Neural progenitor cell (in vitro differentiated cells): ENCODE measurements around the gene PDE3A. TPM values are rescaled to one million over a fixed set of nuclear protein-coding genes. Genes with fewer than 3 reads are reported as not detected.
A peak's percentile ranks its signal among the peaks of the same experiment; 100 is the strongest.

ENCODE experiments used
- DNase-seq: peaks from one replicate; pipeline ENCODE4 v3.0.0-alpha.2; 2016; ENCODE audit warnings: low spot score
- H2AFZ ChIP-seq: fragments of 200-600 bp; sonication (generic); replicated peaks from 2 replicates; pipeline ENCODE4 v1.6.1; 2016; ENCODE audit warnings: antibody characterized with exemption
- H3F3A ChIP-seq: fragments of 200-600 bp; sonication (generic); 2 replicates; pipeline ENCODE4 v1.6.1; 2016; ENCODE audit warnings: antibody characterized with exemption, low read depth
- H3K27ac ChIP-seq: fragments of 200-600 bp; sonication (generic); 2 replicates; pipeline ENCODE4 v1.5.1; 2016; ENCODE audit warnings: mild to moderate bottlenecking
- H3K27me3 ChIP-seq: fragments of 200-600 bp; sonication (generic); 2 replicates; pipeline ENCODE4 v1.6.1; 2016; ENCODE audit warnings: mild to moderate bottlenecking, moderate library complexity
- H3K36me3 ChIP-seq: fragments of 200-600 bp; sonication (generic); 2 replicates; pipeline ENCODE4 v1.5.1; 2016
- H3K4me1 ChIP-seq: fragments of 200-600 bp; sonication (generic); 2 replicates; pipeline ENCODE4 v1.6.1; 2016; ENCODE audit warnings: mixed run types
- H3K4me2 ChIP-seq: fragments of 200-600 bp; sonication (generic); 2 replicates; pipeline ENCODE4 v1.6.1; 2016
- H3K4me3 ChIP-seq: fragments of 200-600 bp; sonication (generic); 2 replicates; pipeline ENCODE4 v1.5.1; 2016
- H3K79me2 ChIP-seq: fragments of 200-600 bp; sonication (generic); 2 replicates; pipeline ENCODE4 v1.6.1; 2016; ENCODE audit warnings: low read depth
- H3K9ac ChIP-seq: fragments of 200-600 bp; sonication (generic); 2 replicates; pipeline ENCODE4 v1.6.1; 2016
- H3K9me3 ChIP-seq: fragments of 200-600 bp; sonication (generic); 2 replicates; pipeline ENCODE4 v1.5.1; 2016; ENCODE audit warnings: low read depth
- H4K20me1 ChIP-seq: fragments of 200-600 bp; sonication (generic); 2 replicates; pipeline ENCODE4 v1.6.1; 2016; ENCODE audit warnings: low read depth
- H3K27ac Mint-ChIP-seq: 3 replicates; pipeline ENCODE4 v1.8.0; 2021; ENCODE audit warnings: mixed read lengths
- H3K27me3 Mint-ChIP-seq: 2 replicates; pipeline ENCODE4 v1.8.0; 2022; ENCODE audit warnings: low read depth, mild to moderate bottlenecking, inconsistent platforms, moderate library complexity, mixed read lengths; ENCODE audit not compliant: insufficient read depth
- H3K36me3 Mint-ChIP-seq: 3 replicates; pipeline ENCODE4 v1.8.0; 2021; ENCODE audit warnings: mixed read lengths
- H3K4me1 Mint-ChIP-seq: 3 replicates; pipeline ENCODE4 v1.8.0; 2021; ENCODE audit warnings: mixed read lengths
- H3K4me3 Mint-ChIP-seq: 3 replicates; pipeline ENCODE4 v1.8.0; 2021; ENCODE audit warnings: mild to moderate bottlenecking, moderate library complexity, mixed read lengths
- H3K9me3 Mint-ChIP-seq: 3 replicates; pipeline ENCODE4 v1.8.0; 2020; ENCODE audit warnings: mixed read lengths
- EZH2 ChIP-seq: fragments of 200-600 bp; sonication (generic); IDR thresholded peaks from 2 replicates; pipeline ENCODE4 v1.6.1; 2017; ENCODE audit warnings: antibody characterized with exemption, mild to moderate bottlenecking, moderate library complexity
- EZH2phosphoT487 ChIP-seq: fragments of 200-600 bp; sonication (generic); IDR thresholded peaks from 2 replicates; pipeline ENCODE4 v1.6.1; 2017; ENCODE audit warnings: antibody characterized with exemption
- total RNA-seq: library from RNA; depleted of rRNA; stranded (reverse); fragments of >200 nt; gene quantifications from 2 replicates; pipeline ENCODE4 v1.2.3, GENCODE V29; 2015; ENCODE audit warnings: low replicate concordance
- TF ChIP-seq, protein P1 (sequence below): fragments of 200-600 bp; sonication (generic); IDR thresholded peaks from 2 replicates; pipeline ENCODE4 v1.5.1; 2017; ENCODE audit warnings: antibody characterized with exemption, mild to moderate bottlenecking

PDE3A gene
- total RNA-seq, 1 donor from 2014 or later = 0.47 TPM

- H3K4me1 ChIP-seq = peaks cover 16% of the 10 kb centered on the region
- no peaks in the 10 kb centered on the region for H3K27me3 ChIP-seq
- H2AFZ ChIP-seq = no peak overlapping the region
- H3F3A ChIP-seq = no peaks in the 10 kb centered on the region
- no peak overlapping the region for H3K4me2 ChIP-seq
- Mint-ChIP-seq H3K4me1 (peaks cover 7% of the 10 kb centered on the region), H3K27me3 (no peaks in the 10 kb centered on the region), H3K27ac (no peak overlapping the region), H3K9me3 (no peaks in the 10 kb centered on the region), H3K36me3 (no peaks in the 10 kb centered on the region), H3K4me3 (no peak overlapping the region)
- TF ChIP-seq EZH2phosphoT487 (no peak), EZH2 (no peak)
- TF ChIP-seq, protein P1, sequence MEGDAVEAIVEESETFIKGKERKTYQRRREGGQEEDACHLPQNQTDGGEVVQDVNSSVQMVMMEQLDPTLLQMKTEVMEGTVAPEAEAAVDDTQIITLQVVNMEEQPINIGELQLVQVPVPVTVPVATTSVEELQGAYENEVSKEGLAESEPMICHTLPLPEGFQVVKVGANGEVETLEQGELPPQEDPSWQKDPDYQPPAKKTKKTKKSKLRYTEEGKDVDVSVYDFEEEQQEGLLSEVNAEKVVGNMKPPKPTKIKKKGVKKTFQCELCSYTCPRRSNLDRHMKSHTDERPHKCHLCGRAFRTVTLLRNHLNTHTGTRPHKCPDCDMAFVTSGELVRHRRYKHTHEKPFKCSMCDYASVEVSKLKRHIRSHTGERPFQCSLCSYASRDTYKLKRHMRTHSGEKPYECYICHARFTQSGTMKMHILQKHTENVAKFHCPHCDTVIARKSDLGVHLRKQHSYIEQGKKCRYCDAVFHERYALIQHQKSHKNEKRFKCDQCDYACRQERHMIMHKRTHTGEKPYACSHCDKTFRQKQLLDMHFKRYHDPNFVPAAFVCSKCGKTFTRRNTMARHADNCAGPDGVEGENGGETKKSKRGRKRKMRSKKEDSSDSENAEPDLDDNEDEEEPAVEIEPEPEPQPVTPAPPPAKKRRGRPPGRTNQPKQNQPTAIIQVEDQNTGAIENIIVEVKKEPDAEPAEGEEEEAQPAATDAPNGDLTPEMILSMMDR = no peak
- H3K4me3 ChIP-seq = no peak overlapping the region
- H3K9me3 ChIP-seq = no peaks in the 10 kb centered on the region
- no peak for DNase-seq
- H3K9ac ChIP-seq = no peak overlapping the region
- H4K20me1 ChIP-seq = no peaks in the 10 kb centered on the region
- H3K27ac ChIP-seq = no peak overlapping the region
- no peaks in the 10 kb centered on the region for H3K36me3 ChIP-seq
- no peaks in the 10 kb centered on the region for H3K79me2 ChIP-seq
Observed at GRCh38 chr12:20415028-20415427, 46.7 kb downstream of the PDE3A start.

- Histone ChIP-seq H3K9me3 (no peaks in the 10 kb centered on the region), H3K36me3 (no peaks in the 10 kb centered on the region), H3K4me3 (no peak overlapping the region), H3K27ac (no peak overlapping the region), H3K4me2 (no peak overlapping the region), H3K79me2 (no peaks in the 10 kb centered on the region), H2AFZ (no peak overlapping the region), H3F3A (no peaks in the 10 kb centered on the region), H4K20me1 (no peaks in the 10 kb centered on the region), H3K4me1 (peaks cover 11% of the 10 kb centered on the region), H3K9ac (no peak overlapping the region), H3K27me3 (no peaks in the 10 kb centered on the region)
- Mint-ChIP-seq H3K27me3 (no peaks in the 10 kb centered on the region), H3K36me3 (no peaks in the 10 kb centered on the region), H3K27ac (no peak overlapping the region), H3K9me3 (no peaks in the 10 kb centered on the region), H3K4me3 (no peak overlapping the region), H3K4me1 (peaks cover 2% of the 10 kb centered on the region)
- DNase-seq = no peak
- no peak for TF ChIP-seq EZH2
- TF ChIP-seq EZH2phosphoT487 = no peak
Observed at GRCh38 chr12:20415641-20416040, 47.3 kb downstream of the PDE3A start.

GRCh38 chr12:20420557-20420956 is 52.2 kb downstream of the PDE3A start:
- TF ChIP-seq, protein P1 = no peak
- TF ChIP-seq EZH2phosphoT487 (no peak), EZH2 (no peak)
- Histone ChIP-seq H2AFZ (peak overlapping the region; percentile 75), H3K9me3 (no peaks in the 10 kb centered on the region), H3K79me2 (no peaks in the 10 kb centered on the region), H3F3A (no peaks in the 10 kb centered on the region), H3K4me2 (no peak overlapping the region), H3K27ac (no peak overlapping the region), H3K36me3 (no peaks in the 10 kb centered on the region), H3K4me1 (no peaks in the 10 kb centered on the region), H3K4me3 (no peak overlapping the region), H3K27me3 (no peaks in the 10 kb centered on the region), H4K20me1 (no peaks in the 10 kb centered on the region), H3K9ac (no peak overlapping the region)
- H3K27me3 Mint-ChIP-seq = no peaks in the 10 kb centered on the region
- DNase-seq = no peak
- peaks cover 11% of the 10 kb centered on the region for H3K4me1 Mint-ChIP-seq
- H3K27ac Mint-ChIP-seq = no peak overlapping the region
- no peaks in the 10 kb centered on the region for H3K9me3 Mint-ChIP-seq
- H3K4me3 Mint-ChIP-seq = no peak overlapping the region
- H3K36me3 Mint-ChIP-seq = no peaks in the 10 kb centered on the region

DNA sequence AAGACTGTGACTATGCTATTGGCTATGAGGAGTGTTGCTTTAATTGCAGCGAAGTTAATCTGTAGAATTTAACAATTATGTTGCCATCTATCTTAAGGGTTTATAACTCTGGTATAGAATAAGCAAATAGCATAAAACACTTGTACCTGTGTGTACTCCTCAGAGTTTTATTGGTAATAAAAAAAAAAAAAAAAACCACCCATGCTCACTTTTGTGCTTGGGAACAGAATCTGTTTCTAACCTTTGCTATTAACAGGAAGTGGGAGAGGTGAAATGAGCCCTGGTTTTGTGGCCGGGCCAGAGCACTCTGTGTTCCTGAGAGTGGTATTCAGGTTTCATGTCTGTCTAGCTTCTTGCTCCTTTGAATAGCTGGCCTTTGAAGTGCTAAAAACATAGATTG is 53.1 kb downstream of the PDE3A start:
- no peaks in the 10 kb centered on the region for H3F3A ChIP-seq
- Mint-ChIP-seq H3K9me3 (no peaks in the 10 kb centered on the region), H3K27ac (no peak overlapping the region), H3K4me3 (no peak overlapping the region), H3K4me1 (peaks cover 11% of the 10 kb centered on the region), H3K36me3 (no peaks in the 10 kb centered on the region), H3K27me3 (no peaks in the 10 kb centered on the region)
- H3K4me2 ChIP-seq = no peak overlapping the region
- no peak overlapping the region for H3K4me3 ChIP-seq
- no peak for TF ChIP-seq EZH2phosphoT487
- no peak for TF ChIP-seq EZH2
- TF ChIP-seq, protein P1 = no peak
- no peak overlapping the region for H3K9ac ChIP-seq
- no peaks in the 10 kb centered on the region for H4K20me1 ChIP-seq
- H3K4me1 ChIP-seq = no peaks in the 10 kb centered on the region
- no peaks in the 10 kb centered on the region for H3K79me2 ChIP-seq
- H3K27me3 ChIP-seq = no peaks in the 10 kb centered on the region
- H3K9me3 ChIP-seq = no peaks in the 10 kb centered on the region
- H3K36me3 ChIP-seq = no peaks in the 10 kb centered on the region
- DNase-seq = no peak
- H3K27ac ChIP-seq = no peak overlapping the region
- H2AFZ ChIP-seq = no peak overlapping the region
